GM12878 (cell line): ENCODE results near the gene CIB4. TPM values are rescaled to one million over a fixed set of nuclear protein-coding genes. Genes with fewer than 3 reads are reported as not detected.

Source experiments
- ATAC-seq: fragments of 200-7000 bp; cut with Tn5 transposase; 3 replicates; pipeline ENCODE4 v1.9.1; 2020; ENCODE audit warnings: mild to moderate bottlenecking, moderate library complexity
- BruUV-seq: library from RNA; stranded (reverse); fragments of 400-500 nt; replicated peaks from 2 replicates; lab custom pipeline; 2021; lab: Mats Ljungman, UMichigan
- CTCF ChIA-PET: fragments of 300-600 bp; sonication (Branson Sonifier 250); formaldehyde crosslinking; extraction: SDS; loops from one replicate; lab custom pipeline; 2021; ENCODE audit warnings: inconsistent platforms; lab: Yijun Ruan, JAX
- POLR2A ChIA-PET: fragments of 350-600 bp; formaldehyde crosslinking; extraction: SDS; loops from one replicate; lab custom pipeline; 2021; ENCODE audit warnings: inconsistent platforms; lab: Charles Lee
- RAD21 ChIA-PET: fragments of 300-600 bp; sonication (Branson Sonifier 250); formaldehyde crosslinking; loops from one replicate; lab custom pipeline; 2023; ENCODE audit warnings: antibody characterized with exemption; ENCODE audit not compliant: unreplicated experiment; lab: Charles Lee
- SMC1A ChIA-PET: fragments of 300-600 bp; sonication (Branson Sonifier 250); formaldehyde crosslinking; loops from one replicate; lab custom pipeline; 2023; ENCODE audit not compliant: unreplicated experiment, uncharacterized antibody; lab: Charles Lee
- DNase-seq: peaks from one replicate; pipeline ENCODE4 v3.0.0-alpha.2; 2011; ENCODE audit warnings: low read depth, low spot score
- FAIRE-seq: peaks from 3 replicates; lab custom pipeline; 2011; peaks lifted over from hg19 to GRCh38; lab: Jason Lieb, UNC
- H2AFZ ChIP-seq: 2 replicates; pipeline ENCODE4 v1.6.0; 2011; ENCODE audit warnings: low read depth, low read length, control low read depth; ENCODE audit not compliant: control insufficient read depth
- H3K27ac ChIP-seq: 2 replicates; pipeline ENCODE4 v1.5.1; 2011; ENCODE audit warnings: control low read depth; ENCODE audit not compliant: control insufficient read depth, insufficient read depth
- H3K27me3 ChIP-seq, 2 experiments: replicated peaks in 1 of 2; 2 replicates each; pipeline versions ENCODE4 v1.6.0 to v1.6.1; 2011; ENCODE audit warnings: low read length in 1 of 2; ENCODE audit not compliant: control insufficient read depth in 2 of 2, insufficient read depth in 2 of 2
- H3K36me3 ChIP-seq, 2 experiments: 2 replicates each; pipeline ENCODE4 v1.5.1; 2011; ENCODE audit warnings: low read length in 1 of 2; ENCODE audit not compliant: control insufficient read depth in 2 of 2, insufficient read depth in 2 of 2
- H3K4me1 ChIP-seq: 2 replicates; pipeline ENCODE4 v1.6.1; 2011; ENCODE audit warnings: mild to moderate bottlenecking, low read length, moderate library complexity, mixed read lengths; ENCODE audit not compliant: control insufficient read depth, insufficient read depth
- H3K4me2 ChIP-seq: 2 replicates; pipeline ENCODE4 v1.6.0; 2011; ENCODE audit warnings: control low read depth; ENCODE audit not compliant: control insufficient read depth, insufficient read depth
- H3K4me3 ChIP-seq: fragments of 200-600 bp; sonication (generic); 2 replicates; pipeline ENCODE4 v1.5.1; 2016
- H3K79me2 ChIP-seq: 2 replicates; pipeline ENCODE4 v1.6.0; 2011; ENCODE audit warnings: low read length; ENCODE audit not compliant: control insufficient read depth, insufficient read depth
- H3K9ac ChIP-seq: 2 replicates; pipeline ENCODE4 v1.8.0; 2011; ENCODE audit warnings: low read length, control low read depth, mixed read lengths; ENCODE audit not compliant: control insufficient read depth, insufficient read depth
- H3K9me3 ChIP-seq: replicated peaks from 3 replicates; pipeline ENCODE4 v1.5.1; 2011; ENCODE audit warnings: mild to moderate bottlenecking, low read length; ENCODE audit not compliant: control insufficient read depth, insufficient read depth
- H4K20me1 ChIP-seq: 2 replicates; pipeline ENCODE4 v1.6.0; 2011; ENCODE audit not compliant: control insufficient read depth, insufficient read depth
- BHLHE40 ChIP-seq, 2 experiments: fragments of 450-650 bp in 1 of 2; IDR thresholded peaks; 2 replicates each; pipeline ENCODE4 v1.6.1; 2011 to 2017; ENCODE audit warnings: low read depth in 2 of 2, borderline replicate concordance in 1 of 2, improper control_type of control experiment in 1 of 2, low read length in 1 of 2, mild to moderate bottlenecking in 1 of 2
- GABPA ChIP-seq: IDR thresholded peaks from 2 replicates; pipeline ENCODE4 v1.6.1; 2014; ENCODE audit warnings: antibody characterized with exemption, low read depth, mild to moderate bottlenecking, inconsistent platforms
- MTA2 ChIP-seq: fragments of 450-650 bp; IDR thresholded peaks from 2 replicates; pipeline ENCODE4 v1.6.1; 2016; ENCODE audit warnings: low read depth, mild to moderate bottlenecking, moderate library complexity
- NR2C2 ChIP-seq: IDR thresholded peaks from 2 replicates; pipeline ENCODE4 v1.6.1; 2011; ENCODE audit warnings: borderline replicate concordance, low read depth; ENCODE audit not compliant: control insufficient read depth, insufficient read length
- PAX8 ChIP-seq: fragments of 450-650 bp; IDR thresholded peaks from 2 replicates; pipeline ENCODE4 v1.6.1; 2017; ENCODE audit warnings: mild to moderate bottlenecking, moderate library complexity
- PBX3 ChIP-seq: IDR thresholded peaks from 2 replicates; pipeline ENCODE4 v1.6.1; 2011; ENCODE audit warnings: mild to moderate bottlenecking, low read depth, low read length, moderate library complexity; ENCODE audit not compliant: insufficient replicate concordance
- SMARCA5 ChIP-seq: fragments of 450-650 bp; IDR thresholded peaks from 2 replicates; pipeline ENCODE4 v1.6.1; 2017; ENCODE audit warnings: mild to moderate bottlenecking
- YBX1 ChIP-seq: fragments of 450-650 bp; IDR thresholded peaks from 2 replicates; pipeline ENCODE4 v1.6.1; 2016; ENCODE audit warnings: antibody characterized with exemption
- ZBED1 ChIP-seq: IDR thresholded peaks from 2 replicates; pipeline ENCODE4 v1.6.1; 2016; ENCODE audit warnings: borderline replicate concordance
- ZBTB33 ChIP-seq: fragments of 450-650 bp; IDR thresholded peaks from 2 replicates; pipeline ENCODE4 v1.6.1; 2017; ENCODE audit warnings: mild to moderate bottlenecking
- WGBS: methylation state at CpG from one replicate; pipeline ENCODE4 v1.1.6; 2016; ENCODE audit warnings: low lambda C conversion rate; ENCODE audit not compliant: insufficient replicate concordance, insufficient coverage; ENCODE audit errors: missing lambda C conversion rate; 5-methylcytosine and 5-hydroxymethylcytosine counted together
- in situ Hi-C: fragments of 300-500 bp; cut with MboI; formaldehyde crosslinking; loops from 9 replicates; pipeline ENCODE4 v1.14.3; 2018; ENCODE audit warnings: mixed read lengths
- intact Hi-C: fragments of 100-400 bp; cut with micrococcal nuclease; formaldehyde crosslinking; loops from one replicate; pipeline ENCODE4 v1.14.2; 2022; ENCODE audit not compliant: unreplicated experiment
- polyA plus RNA-seq, 11 experiments: library from polyadenylated mRNA; depleted of rRNA in 4 of 11; unstranded in 6 of 11; stranded (reverse) in 5 of 11; fragments of >200 nt; fragmentation: Nextera tagmentation in 4 of 11; fragmentation: Illumina TruSeq in 1 of 11; extraction: Ambion mirVana in 4 of 11; extraction: Trizol in 1 of 11; gene quantifications; 1 replicate in 1 of 11; 2 replicates in 10 of 11; pipeline versions ENCODE4 v1.2.1 to v1.2.3, GENCODE V29; 2011 to 2016; ENCODE audit warnings: inconsistent platforms in 2 of 11, missing spikeins in 2 of 11, low read depth in 1 of 11
- total RNA-seq, 4 experiments: library from RNA; depleted of rRNA in 3 of 4; stranded (reverse); fragments of >200 nt in 3 of 4; fragmentation: Illumina TruSeq in 1 of 4; extraction: Trizol in 1 of 4; gene quantifications; 2 replicates each; pipeline versions ENCODE4 v1.2.1 to v1.2.3, GENCODE V29; 2013 to 2021

CIB4 gene
- total and polyA plus RNA-seq, 10 of the 15 experiments (the other 5 are each of a cell fraction or from before 2014, with no cell fraction given): not detected

GRCh38 chr2:26574900-26575560 lies 66.1 kb downstream of the CIB4 start:
- ChIA-PET POLR2A (no interaction called here), CTCF (no interaction called here), SMC1A (no interaction called here), RAD21 (no interaction called here)
- intact Hi-C loops (loop anchor here (5.0 kb wide), 2 partner anchors 73 to 623 kb away; no protein-coding TSS in a partner anchor), in situ Hi-C loops (loop anchor here (5.0 kb wide), 1 partner anchor 628 kb away; no protein-coding TSS in a partner anchor)
- Histone ChIP-seq H2AFZ (no peak overlapping the region), H3K27me3 (peaks cover 1 to 4% of the 10 kb centered on the region in 2 experiments; a peak in 3 of 4 replicates), H3K4me2 (no peak overlapping the region), H3K27ac (no peak overlapping the region), H4K20me1 (no peaks in the 10 kb centered on the region), H3K9me3 (no peaks in the 10 kb centered on the region), H3K4me1 (no peaks in the 10 kb centered on the region), H3K9ac (no peak overlapping the region), H3K36me3 (no peaks in the 10 kb centered on the region), H3K4me3 (no peak overlapping the region), H3K79me2 (no peaks in the 10 kb centered on the region)
- FAIRE-seq: no peak
- no peak for DNase-seq
- no TSS peak for BruUV-seq
- 52% methylated on average over 17 of the region's 17 CpGs for WGBS
- TF ChIP-seq GABPA: no peak
- no peak for TF ChIP-seq NR2C2
- no peak for TF ChIP-seq ZBTB33
- TF ChIP-seq PAX8: no peak
- TF ChIP-seq PBX3: no peak
- no peak for TF ChIP-seq BHLHE40 (IDR thresholded peaks at IDR 0.05; ENCODE audit: borderline replicate concordance in 1 of 2, low read depth in 2 of 2, low read length in 1 of 2)
- no peak for TF ChIP-seq SMARCA5
- TF ChIP-seq MTA2: no peak
- TF ChIP-seq YBX1: no peak
- TF ChIP-seq ZBED1: no peak
- ATAC-seq: no peak
